ENCODE data around the gene GUCA2A.

The GUCA2A gene

GRCh38 chr1:42150651-42151050 is 13.9 kb downstream of the GUCA2A start:
- TF ChIP-seq CTCF (IDR thresholded peaks at IDR 0.05; ENCODE audit: borderline replicate concordance, control extremely low read depth, extremely low read depth, insufficient read depth, missing control alignments), result no peak
- DNase-seq (ENCODE audit: low spot score), result no peak
- in situ Hi-C loops (cut with MboI; ENCODE audit: low sequenced_read_pairs, unreplicated experiment), result no loop called here

- no peak for DNase-seq (ENCODE audit: low spot score)
- in situ Hi-C loops (cut with MboI; ENCODE audit: low sequenced_read_pairs, unreplicated experiment), result loop anchor here (25.0 kb wide), 1 partner anchor 586 kb away; no protein-coding TSS in a partner anchor
- no peak for TF ChIP-seq CTCF (IDR thresholded peaks at IDR 0.05; ENCODE audit: borderline replicate concordance, control extremely low read depth, extremely low read depth, insufficient read depth, missing control alignments)
Observed at GRCh38 chr1:42148166-42148565, 16.4 kb downstream of the GUCA2A start.

- peak; percentile 88 for TF ChIP-seq CTCF (IDR thresholded peaks at IDR 0.05; ENCODE audit: borderline replicate concordance, control extremely low read depth, extremely low read depth, insufficient read depth, missing control alignments)
- in situ Hi-C loops (cut with MboI; ENCODE audit: low sequenced_read_pairs, unreplicated experiment), result loop anchor here (25.0 kb wide), 1 partner anchor 584 kb away; no protein-coding TSS in a partner anchor
Observed at GRCh38 chr1:42146626-42147320, 17.8 kb downstream of the GUCA2A start.

GRCh38 chr1:42145764-42146625 is 18.6 kb downstream of the GUCA2A start:
- DNase-seq (ENCODE audit: low spot score), result no peak
- in situ Hi-C loops (cut with MboI; ENCODE audit: low sequenced_read_pairs, unreplicated experiment), result loop anchor here (25.0 kb wide), 1 partner anchor 584 kb away; no protein-coding TSS in a partner anchor
- no peak for TF ChIP-seq CTCF (IDR thresholded peaks at IDR 0.05; ENCODE audit: borderline replicate concordance, control extremely low read depth, extremely low read depth, insufficient read depth, missing control alignments)

More at GRCh38 chr1:42146626-42147320, 17.8 kb downstream of the GUCA2A start:
- peak; percentile 85 for DNase-seq (ENCODE audit: low spot score)

GRCh38 chr1:42145389-42145716 is 19.2 kb downstream of the GUCA2A start:
- in situ Hi-C loops (cut with MboI; ENCODE audit: low sequenced_read_pairs, unreplicated experiment), result loop anchor here (25.0 kb wide), 1 partner anchor 583 kb away; no protein-coding TSS in a partner anchor
- no peak for TF ChIP-seq CTCF (IDR thresholded peaks at IDR 0.05; ENCODE audit: borderline replicate concordance, control extremely low read depth, extremely low read depth, insufficient read depth, missing control alignments)
- no peak for DNase-seq (ENCODE audit: low spot score)

- DNase-seq (ENCODE audit: low spot score), result no peak
- no peak for TF ChIP-seq CTCF (IDR thresholded peaks at IDR 0.05; ENCODE audit: borderline replicate concordance, control extremely low read depth, extremely low read depth, insufficient read depth, missing control alignments)
- in situ Hi-C loops (cut with MboI; ENCODE audit: low sequenced_read_pairs, unreplicated experiment), result loop anchor here (25.0 kb wide), 1 partner anchor 583 kb away; no protein-coding TSS in a partner anchor
Observed at GRCh38 chr1:42144711-42145388, 19.7 kb downstream of the GUCA2A start.
